Measurements from ENCODE around the gene NPM1.

NPM1 gene

GRCh38 chr5:171344936-171345608, 42.6 kb upstream of the NPM1 start:
- H3K9me3 ChIP-seq (ENCODE audit: control insufficient read depth, low read length): no peaks in the 10 kb centered on the region
- no peak overlapping the region for H2BK15ac ChIP-seq (ENCODE audit: low read depth, poor library complexity, severe bottlenecking)
- no peak overlapping the region for H3K23ac ChIP-seq (ENCODE audit: low read length in 2 of 2)
- H3K36me3 ChIP-seq (ENCODE audit: control insufficient read depth in 1 of 2, insufficient read depth in 2 of 2, low read depth in 1 of 2, low read length in 2 of 2): no peaks in the 10 kb centered on the region
- no peak overlapping the region for H2BK5ac ChIP-seq (ENCODE audit: low read depth, low read length, poor library complexity, severe bottlenecking)
- no peak overlapping the region for H2BK120ac ChIP-seq (ENCODE audit: low read depth, low read length)
- H3K9ac ChIP-seq (ENCODE audit: low read length): no peak overlapping the region
- H3K4me1 ChIP-seq (ENCODE audit: control insufficient read depth, insufficient read depth, low read depth, low read length): no peaks in the 10 kb centered on the region
- H3K4me3 ChIP-seq (ENCODE audit: insufficient read depth in 1 of 2, low read depth in 1 of 2, low read length in 2 of 2): no peak overlapping the region
- H4K91ac ChIP-seq (ENCODE audit: low read length): no peak overlapping the region
- H2AK5ac ChIP-seq (ENCODE audit: low read length, severe bottlenecking): no peak overlapping the region
- H2AFZ ChIP-seq (ENCODE audit: low read depth, low read length): no peak overlapping the region
- H3K79me1 ChIP-seq (replicated peaks; ENCODE audit: low read length, poor library complexity, severe bottlenecking): no peaks in the 10 kb centered on the region
- WGBS: 94% methylated on average over 18 of the region's 19 CpGs
- H3K4ac ChIP-seq (ENCODE audit: low read depth in 1 of 2, low read length in 2 of 2): no peak overlapping the region
- no peak overlapping the region for H3K4me2 ChIP-seq (ENCODE audit: low read length, poor library complexity, severe bottlenecking)
- peaks cover 0 to 21% of the 10 kb centered on the region in 2 experiments for H3K27me3 ChIP-seq (ENCODE audit: control insufficient read depth in 1 of 2, insufficient read depth in 1 of 2, low read length in 2 of 2)
- H2BK12ac ChIP-seq (ENCODE audit: low read length in 2 of 2): no peak overlapping the region
- H3K18ac ChIP-seq (ENCODE audit: low read depth in 1 of 2, low read length in 2 of 2): no peak overlapping the region
- H3K27ac ChIP-seq (ENCODE audit: low read length, poor library complexity, severe bottlenecking): no peak overlapping the region
- no peak overlapping the region for H4K8ac ChIP-seq (ENCODE audit: low read length)
- no peak overlapping the region for H3K14ac ChIP-seq (ENCODE audit: low read length in 2 of 2)
- DNase-seq: no peak

DNA sequence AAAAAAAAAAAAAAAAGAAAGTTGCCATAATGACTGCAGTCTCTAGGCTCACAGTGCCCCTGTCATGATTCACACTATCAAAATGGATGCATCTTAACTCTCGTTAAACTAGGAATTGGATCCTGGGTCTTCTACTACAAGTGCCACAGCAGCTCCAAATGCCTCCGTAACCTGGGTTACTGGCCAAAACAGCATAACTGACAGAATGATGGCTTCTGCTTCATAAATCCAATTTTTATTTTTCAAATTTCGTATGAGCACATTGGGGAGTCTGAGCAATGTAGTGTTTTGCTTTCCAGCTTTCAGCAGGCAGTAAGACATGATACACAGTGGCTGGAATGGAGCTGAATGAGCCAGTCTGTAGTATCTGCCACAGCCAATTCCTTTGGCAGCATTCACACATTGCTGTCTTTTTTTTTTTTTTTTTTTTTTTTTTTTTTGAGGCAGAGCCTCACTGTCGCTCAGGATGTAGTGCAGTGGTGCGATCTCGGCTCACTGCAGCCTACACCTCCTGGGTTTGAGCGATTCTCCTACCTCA, 36.0 kb upstream of the NPM1 start:
- H2AFZ ChIP-seq (ENCODE audit: low read depth, low read length): no peak overlapping the region
- no peak overlapping the region for H3K23ac ChIP-seq (ENCODE audit: low read length in 2 of 2)
- H3K18ac ChIP-seq (ENCODE audit: low read depth in 1 of 2, low read length in 2 of 2): no peak overlapping the region
- H3K27ac ChIP-seq (ENCODE audit: low read length, poor library complexity, severe bottlenecking): no peak overlapping the region
- no peak overlapping the region for H4K8ac ChIP-seq (ENCODE audit: low read length)
- H3K4me1 ChIP-seq (ENCODE audit: control insufficient read depth, insufficient read depth, low read depth, low read length): no peaks in the 10 kb centered on the region
- no peak overlapping the region for H2BK5ac ChIP-seq (ENCODE audit: low read depth, low read length, poor library complexity, severe bottlenecking)
- H3K79me1 ChIP-seq (replicated peaks; ENCODE audit: low read length, poor library complexity, severe bottlenecking): no peaks in the 10 kb centered on the region
- no peak overlapping the region for H2AK5ac ChIP-seq (ENCODE audit: low read length, severe bottlenecking)
- H3K9ac ChIP-seq (ENCODE audit: low read length): no peak overlapping the region
- DNase-seq: no peak
- 86% methylated on average over 6 of the region's 7 CpGs for WGBS
- H3K9me3 ChIP-seq (ENCODE audit: control insufficient read depth, low read length): no peaks in the 10 kb centered on the region
- H2BK15ac ChIP-seq (ENCODE audit: low read depth, poor library complexity, severe bottlenecking): no peak overlapping the region
- no peak overlapping the region for H2BK120ac ChIP-seq (ENCODE audit: low read depth, low read length)
- H3K36me3 ChIP-seq (ENCODE audit: control insufficient read depth in 1 of 2, insufficient read depth in 2 of 2, low read depth in 1 of 2, low read length in 2 of 2): no peaks in the 10 kb centered on the region
- H3K4ac ChIP-seq (ENCODE audit: low read depth in 1 of 2, low read length in 2 of 2): no peak overlapping the region
- no peak overlapping the region for H3K4me2 ChIP-seq (ENCODE audit: low read length, poor library complexity, severe bottlenecking)
- H3K27me3 ChIP-seq (ENCODE audit: control insufficient read depth in 1 of 2, insufficient read depth in 1 of 2, low read length in 2 of 2): peaks cover 3 to 11% of the 10 kb centered on the region in 2 experiments
- H3K4me3 ChIP-seq (ENCODE audit: insufficient read depth in 1 of 2, low read depth in 1 of 2, low read length in 2 of 2): no peak overlapping the region
- H4K91ac ChIP-seq (ENCODE audit: low read length): no peak overlapping the region
- no peak overlapping the region for H3K14ac ChIP-seq (ENCODE audit: low read length in 2 of 2)
- no peak overlapping the region for H2BK12ac ChIP-seq (ENCODE audit: low read length in 2 of 2)

- Histone ChIP-seq H2BK12ac (ENCODE audit: low read length in 2 of 2) (no peak overlapping the region), H2AK5ac (ENCODE audit: low read length, severe bottlenecking) (no peak overlapping the region), H3K79me1 (replicated peaks; ENCODE audit: low read length, poor library complexity, severe bottlenecking) (no peaks in the 10 kb centered on the region), H2BK5ac (ENCODE audit: low read depth, low read length, poor library complexity, severe bottlenecking) (no peak overlapping the region), H3K9ac (ENCODE audit: low read length) (no peak overlapping the region), H3K14ac (ENCODE audit: low read length in 2 of 2) (no peak overlapping the region), H3K4ac (ENCODE audit: low read depth in 1 of 2, low read length in 2 of 2) (no peak overlapping the region), H3K23ac (ENCODE audit: low read length in 2 of 2) (no peak overlapping the region), H4K91ac (ENCODE audit: low read length) (no peak overlapping the region), H2BK120ac (ENCODE audit: low read depth, low read length) (no peak overlapping the region), H2BK15ac (ENCODE audit: low read depth, poor library complexity, severe bottlenecking) (no peak overlapping the region), H3K4me1 (ENCODE audit: control insufficient read depth, insufficient read depth, low read depth, low read length) (no peaks in the 10 kb centered on the region), H3K27ac (ENCODE audit: low read length, poor library complexity, severe bottlenecking) (no peak overlapping the region), H3K4me3 (ENCODE audit: insufficient read depth in 1 of 2, low read depth in 1 of 2, low read length in 2 of 2) (no peak overlapping the region), H2AFZ (ENCODE audit: low read depth, low read length) (no peak overlapping the region), H3K18ac (ENCODE audit: low read depth in 1 of 2, low read length in 2 of 2) (no peak overlapping the region), H4K8ac (ENCODE audit: low read length) (no peak overlapping the region), H3K27me3 (ENCODE audit: control insufficient read depth in 1 of 2, insufficient read depth in 1 of 2, low read length in 2 of 2) (peaks cover 3% of the 10 kb centered on the region in 2 experiments), H3K36me3 (ENCODE audit: control insufficient read depth in 1 of 2, insufficient read depth in 2 of 2, low read depth in 1 of 2, low read length in 2 of 2) (no peaks in the 10 kb centered on the region), H3K4me2 (ENCODE audit: low read length, poor library complexity, severe bottlenecking) (no peak overlapping the region), H3K9me3 (ENCODE audit: control insufficient read depth, low read length) (no peaks in the 10 kb centered on the region)
- DNase-seq: no peak
- 93% methylated on average over 5 of the region's 5 CpGs for WGBS
These were observed 32.3 kb upstream of the NPM1 start for GRCh38 chr5:171355302-171355724.

- Histone ChIP-seq H3K4me3 (ENCODE audit: insufficient read depth in 1 of 2, low read depth in 1 of 2, low read length in 2 of 2) (no peak overlapping the region), H3K4ac (ENCODE audit: low read depth in 1 of 2, low read length in 2 of 2) (no peak overlapping the region), H3K36me3 (ENCODE audit: control insufficient read depth in 1 of 2, insufficient read depth in 2 of 2, low read depth in 1 of 2, low read length in 2 of 2) (no peaks in the 10 kb centered on the region), H2BK15ac (ENCODE audit: low read depth, poor library complexity, severe bottlenecking) (no peak overlapping the region), H3K27ac (ENCODE audit: low read length, poor library complexity, severe bottlenecking) (no peak overlapping the region), H3K9ac (ENCODE audit: low read length) (no peak overlapping the region), H2AK5ac (ENCODE audit: low read length, severe bottlenecking) (no peak overlapping the region), H3K14ac (ENCODE audit: low read length in 2 of 2) (no peak overlapping the region), H3K4me2 (ENCODE audit: low read length, poor library complexity, severe bottlenecking) (no peak overlapping the region), H3K9me3 (ENCODE audit: control insufficient read depth, low read length) (no peaks in the 10 kb centered on the region), H2AFZ (ENCODE audit: low read depth, low read length) (no peak overlapping the region), H3K79me1 (replicated peaks; ENCODE audit: low read length, poor library complexity, severe bottlenecking) (no peaks in the 10 kb centered on the region), H4K91ac (ENCODE audit: low read length) (no peak overlapping the region), H3K23ac (ENCODE audit: low read length in 2 of 2) (no peak overlapping the region), H3K4me1 (ENCODE audit: control insufficient read depth, insufficient read depth, low read depth, low read length) (no peaks in the 10 kb centered on the region), H3K18ac (ENCODE audit: low read depth in 1 of 2, low read length in 2 of 2) (no peak overlapping the region), H3K27me3 (ENCODE audit: control insufficient read depth in 1 of 2, insufficient read depth in 1 of 2, low read length in 2 of 2) (no peaks in the 10 kb centered on the region), H2BK12ac (ENCODE audit: low read length in 2 of 2) (no peak overlapping the region), H2BK120ac (ENCODE audit: low read depth, low read length) (no peak overlapping the region), H4K8ac (ENCODE audit: low read length) (no peak overlapping the region), H2BK5ac (ENCODE audit: low read depth, low read length, poor library complexity, severe bottlenecking) (no peak overlapping the region)
- WGBS: 98% methylated on average over 2 of the region's 2 CpGs
- DNase-seq: no peak
These were observed 29.8 kb upstream of the NPM1 start for GRCh38 chr5:171357843-171358242.
